ENCODE measurements around the gene FARP1.

The FARP1 gene

GRCh38 chr13:98503175-98504028 lies 360.5 kb downstream of the FARP1 start:
- DNase-seq (ENCODE audit: low read depth) = no peak

- DNase-seq (ENCODE audit: low read depth) = no peak
These were observed 361.1 kb downstream of the FARP1 start for GRCh38 chr13:98504029-98504351.

DNA sequence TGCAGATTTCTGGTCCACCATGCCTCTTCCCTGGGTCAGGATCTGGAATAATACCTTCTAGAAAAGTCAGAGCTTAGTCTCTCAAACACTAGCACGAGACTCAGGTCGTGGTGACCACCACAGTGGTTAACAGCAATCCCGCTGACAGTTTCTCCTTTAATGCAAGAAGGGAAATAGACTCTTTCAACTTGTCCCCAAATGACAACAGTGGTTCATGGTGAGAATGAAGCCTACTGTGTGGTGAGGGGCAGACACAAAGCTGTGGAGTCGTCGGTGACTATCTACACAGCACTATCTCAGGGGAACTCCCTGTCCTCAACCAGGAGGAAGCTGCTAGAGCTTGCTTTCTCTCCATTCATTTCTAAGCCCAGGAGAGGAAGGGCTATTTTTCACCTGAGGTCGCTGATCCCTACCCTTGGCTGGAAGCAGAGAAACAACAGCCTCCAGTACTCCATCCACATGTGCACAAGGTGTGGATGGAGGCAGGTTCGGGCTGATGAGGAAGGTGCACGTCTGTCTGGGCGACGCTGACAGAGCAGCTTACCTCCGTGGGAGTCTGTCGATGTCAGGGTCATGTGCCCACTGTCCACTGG lies 361.6 kb downstream of the FARP1 start:
- no peak for DNase-seq (ENCODE audit: low read depth)

Measured in fibroblast of the conjunctiva (primary cell).